ENCODE measurements around the gene GUK1. TPM values are rescaled to one million over a fixed set of nuclear protein-coding genes. Genes with fewer than 3 reads are reported as not detected.
"Not testable (repeated sequence)": the region's sequence is repeated elsewhere in the genome, so short reads cannot be mapped to it uniquely, and the experiment has no call there.

The GUK1 gene
- total RNA-seq, 1 donor from 2014 or later, result 242 TPM

- H3K4me3 ChIP-seq (ENCODE audit: low read depth, low read length), result no peak overlapping the region
- TF ChIP-seq, protein P1, sequence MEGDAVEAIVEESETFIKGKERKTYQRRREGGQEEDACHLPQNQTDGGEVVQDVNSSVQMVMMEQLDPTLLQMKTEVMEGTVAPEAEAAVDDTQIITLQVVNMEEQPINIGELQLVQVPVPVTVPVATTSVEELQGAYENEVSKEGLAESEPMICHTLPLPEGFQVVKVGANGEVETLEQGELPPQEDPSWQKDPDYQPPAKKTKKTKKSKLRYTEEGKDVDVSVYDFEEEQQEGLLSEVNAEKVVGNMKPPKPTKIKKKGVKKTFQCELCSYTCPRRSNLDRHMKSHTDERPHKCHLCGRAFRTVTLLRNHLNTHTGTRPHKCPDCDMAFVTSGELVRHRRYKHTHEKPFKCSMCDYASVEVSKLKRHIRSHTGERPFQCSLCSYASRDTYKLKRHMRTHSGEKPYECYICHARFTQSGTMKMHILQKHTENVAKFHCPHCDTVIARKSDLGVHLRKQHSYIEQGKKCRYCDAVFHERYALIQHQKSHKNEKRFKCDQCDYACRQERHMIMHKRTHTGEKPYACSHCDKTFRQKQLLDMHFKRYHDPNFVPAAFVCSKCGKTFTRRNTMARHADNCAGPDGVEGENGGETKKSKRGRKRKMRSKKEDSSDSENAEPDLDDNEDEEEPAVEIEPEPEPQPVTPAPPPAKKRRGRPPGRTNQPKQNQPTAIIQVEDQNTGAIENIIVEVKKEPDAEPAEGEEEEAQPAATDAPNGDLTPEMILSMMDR (conservative IDR thresholded peaks at IDR 0.05; ENCODE audit: low read depth, low read length), result no peak
- DNase-seq (ENCODE audit: low read depth), result no peak
These were observed 29.3 kb downstream of the GUK1 start for GRCh38 chr1:228169345-228169744.

DNA sequence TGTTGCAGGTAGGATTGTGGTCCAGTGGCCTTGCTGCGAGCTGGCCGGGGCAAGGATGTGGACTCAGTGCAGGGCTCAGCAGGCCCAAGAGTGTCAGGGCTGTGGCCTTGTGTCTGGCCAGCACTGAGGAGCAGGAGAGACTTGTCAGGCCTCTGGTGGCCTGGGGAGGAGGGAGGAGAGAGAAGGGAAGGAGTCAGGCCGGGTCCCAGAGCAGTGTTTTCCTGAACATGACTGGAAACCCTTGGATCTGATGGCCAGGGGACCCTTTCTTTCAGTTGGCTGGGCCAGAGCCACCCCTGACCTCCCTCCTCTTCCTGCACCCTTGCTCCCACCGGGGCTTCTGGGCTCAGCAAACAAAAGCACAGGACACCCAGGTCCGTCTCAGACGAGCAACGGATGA is 30.6 kb downstream of the GUK1 start:
- H3K4me3 ChIP-seq (ENCODE audit: low read depth, low read length), result no peak overlapping the region
- TF ChIP-seq, protein P1 (conservative IDR thresholded peaks at IDR 0.05; ENCODE audit: low read depth, low read length), result no peak
- no peak for DNase-seq (ENCODE audit: low read depth)

GRCh38 chr1:228171221-228171891 is 31.3 kb downstream of the GUK1 start:
- no peak for DNase-seq (ENCODE audit: low read depth)
- TF ChIP-seq, protein P1 (conservative IDR thresholded peaks at IDR 0.05; ENCODE audit: low read depth, low read length), result no peak
- H3K4me3 ChIP-seq (ENCODE audit: low read depth, low read length), result no peak overlapping the region

DNA sequence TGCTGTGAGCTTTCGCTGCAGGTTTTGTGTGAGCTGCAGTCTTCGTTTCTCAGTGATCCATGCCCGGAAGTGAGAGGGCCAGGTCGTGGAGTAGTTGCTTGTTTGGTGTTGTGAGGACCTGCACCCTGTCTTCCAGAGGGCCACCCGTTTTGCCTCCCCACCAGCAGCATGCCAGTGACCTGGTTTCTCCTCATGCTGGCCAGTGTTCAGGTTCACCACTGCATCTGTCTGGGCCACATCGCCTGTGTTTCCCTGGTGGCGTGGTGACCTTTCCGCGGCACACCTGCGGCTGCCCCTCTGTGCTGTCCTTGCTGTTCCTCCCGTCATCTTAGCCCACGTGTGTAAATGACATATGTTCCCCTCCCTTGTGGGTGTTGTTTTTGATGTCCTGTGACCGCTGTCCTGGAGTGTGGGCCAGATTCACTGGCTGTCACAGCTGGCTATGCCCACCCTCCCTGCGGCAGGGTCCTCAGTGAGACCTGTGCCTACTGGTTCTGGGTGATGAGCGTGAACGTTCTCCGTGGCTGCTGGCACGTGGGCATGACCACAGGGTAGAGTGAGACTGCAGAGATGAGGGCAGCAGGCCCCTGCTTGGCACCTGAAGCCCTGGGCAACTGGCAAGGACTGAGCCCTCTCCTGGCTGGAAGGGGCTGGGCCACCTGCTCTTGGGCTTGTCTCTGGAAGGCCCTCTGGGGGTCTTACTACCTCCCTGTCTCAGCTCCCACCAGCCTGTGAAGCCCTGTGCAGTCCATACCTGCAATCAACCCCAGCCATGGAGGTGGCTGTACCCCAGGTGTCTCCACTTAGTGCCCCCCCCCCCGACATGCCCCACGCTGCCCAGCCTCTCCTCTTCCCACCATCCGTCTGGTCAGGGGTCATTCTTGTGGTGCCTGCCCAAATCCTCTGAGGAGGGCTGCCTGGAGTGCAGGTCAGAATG is 32.8 kb downstream of the GUK1 start:
- TF ChIP-seq, protein P1 (conservative IDR thresholded peaks at IDR 0.05; ENCODE audit: low read depth, low read length), result no peak
- no peak overlapping the region for H3K4me3 ChIP-seq (ENCODE audit: low read depth, low read length)
- no peak for DNase-seq (ENCODE audit: low read depth)

GRCh38 chr1:228173528-228174481 is 33.7 kb downstream of the GUK1 start:
- not testable (repeated sequence) for DNase-seq (ENCODE audit: low read depth); H3K4me3 ChIP-seq (ENCODE audit: low read depth, low read length)

- no peak overlapping the region for H3K4me3 ChIP-seq (ENCODE audit: low read depth, low read length)
- TF ChIP-seq, protein P1 (conservative IDR thresholded peaks at IDR 0.05; ENCODE audit: low read depth, low read length), result no peak
- no peak for DNase-seq (ENCODE audit: low read depth)
These were observed 34.6 kb downstream of the GUK1 start for GRCh38 chr1:228174482-228175315.

Measured in epithelial cell of proximal tubule (primary cell).